Immature natural killer cell (primary cell): ENCODE results near the gene PRAMEF5. TPM values are rescaled to one million over a fixed set of nuclear protein-coding genes. Genes with fewer than 3 reads are reported as not detected.
A peak's percentile ranks its signal among the peaks of the same experiment; 100 is the strongest.
"Not testable (repeated sequence)": the region's sequence is repeated elsewhere in the genome, so short reads cannot be mapped to it uniquely, and the experiment has no call there.

Experiments
- DNase-seq, 3 donors: peaks; one replicate each; pipeline ENCODE4 v3.0.0; 2022; ENCODE audit warnings: mixed read lengths in 1 of 3
- H3K27ac Mint-ChIP-seq, 6 donors: one replicate each; pipeline ENCODE4 v1.8.0; 2020; ENCODE audit warnings: mixed read lengths in 6 of 6, mild to moderate bottlenecking in 5 of 6, inconsistent platforms in 4 of 6, moderate library complexity in 3 of 6
- H3K27me3 Mint-ChIP-seq, 3 donors: one replicate each; pipeline ENCODE4 v1.8.0; 2020 to 2021; ENCODE audit warnings: low read depth in 3 of 3, mild to moderate bottlenecking in 3 of 3, mixed read lengths in 3 of 3, moderate library complexity in 3 of 3, inconsistent platforms in 1 of 3
- H3K36me3 Mint-ChIP-seq, 3 donors: one replicate each; pipeline ENCODE4 v1.8.0; 2020; ENCODE audit warnings: mixed read lengths in 3 of 3, inconsistent platforms in 2 of 3, mild to moderate bottlenecking in 2 of 3
- H3K4me1 Mint-ChIP-seq, 2 donors: one replicate each; pipeline ENCODE4 v1.8.0; 2020; ENCODE audit warnings: inconsistent platforms in 2 of 2, mild to moderate bottlenecking in 2 of 2, mixed read lengths in 2 of 2, moderate library complexity in 1 of 2
- H3K4me3 Mint-ChIP-seq, 5 donors: one replicate each; pipeline ENCODE4 v1.8.0; 2020; ENCODE audit warnings: mild to moderate bottlenecking in 5 of 5, mixed read lengths in 5 of 5, inconsistent platforms in 3 of 5, moderate library complexity in 3 of 5
- H3K9me3 Mint-ChIP-seq, 6 donors: one replicate each; pipeline ENCODE4 v1.8.0; 2020; ENCODE audit warnings: mild to moderate bottlenecking in 6 of 6, mixed read lengths in 6 of 6, inconsistent platforms in 4 of 6, moderate library complexity in 3 of 6
- polyA plus RNA-seq, 3 donors: library from polyadenylated mRNA; unstranded; fragments of 300-500 nt; fragmentation: Illumina TruSeq; gene quantifications; one replicate each; pipeline ENCODE4 v1.2.3, GENCODE V29; 2021

PRAMEF5 gene
- polyA plus RNA-seq = not detected

DNA sequence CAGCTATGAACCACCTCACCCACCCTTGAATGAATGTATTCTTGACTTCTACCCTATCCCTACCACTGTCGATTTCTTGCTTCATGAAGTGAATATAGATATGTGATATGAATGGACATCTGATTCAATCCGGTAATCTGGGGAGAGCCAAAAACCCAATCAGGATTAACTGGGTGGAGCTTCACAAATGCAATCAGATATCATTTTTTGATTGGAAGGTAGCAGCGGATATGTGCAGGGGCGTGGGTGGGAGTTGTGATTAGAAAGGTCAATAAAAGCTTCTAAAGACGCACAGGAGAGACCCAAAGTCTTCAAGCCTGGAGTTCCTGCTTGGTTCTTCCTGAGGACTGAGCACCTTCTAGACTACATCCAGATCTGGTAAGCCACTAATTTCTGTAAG lies at the start of gene PRAMEF5:
TSS of gene PRAMEF5 (plus strand) at position 301 of the 400 bp plus-strand sequence. CDS start 5,071 bp downstream, outside the sequence.
- not testable (repeated sequence) for H3K9me3 Mint-ChIP-seq, H3K4me1 Mint-ChIP-seq, H3K4me3 Mint-ChIP-seq, H3K27me3 Mint-ChIP-seq, H3K27ac Mint-ChIP-seq, DNase-seq, H3K36me3 Mint-ChIP-seq

DNA sequence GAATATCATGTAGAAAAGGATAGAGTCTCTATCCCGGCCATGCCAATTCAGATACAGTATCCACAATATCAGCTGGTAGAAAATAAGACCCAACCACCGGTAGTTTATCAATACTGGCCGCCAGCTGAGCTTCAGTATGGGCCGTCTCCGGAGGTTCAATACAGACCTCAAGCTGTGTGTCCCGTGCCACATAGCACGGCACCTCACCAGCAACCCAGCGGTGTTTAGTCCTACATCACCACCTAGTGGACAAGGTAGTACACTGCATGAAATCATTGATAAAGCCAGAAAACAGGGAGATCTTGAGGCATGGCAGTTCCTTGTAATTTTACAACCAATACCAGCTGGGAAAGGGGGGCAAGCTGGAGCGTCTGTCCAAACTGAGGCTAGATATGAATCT lies 45.3 kb upstream of the PRAMEF5 start:
- H3K27ac Mint-ChIP-seq, H3K4me1 Mint-ChIP-seq, H3K36me3 Mint-ChIP-seq, H3K4me3 Mint-ChIP-seq, DNase-seq, H3K9me3 Mint-ChIP-seq, H3K27me3 Mint-ChIP-seq: not testable (repeated sequence)

DNA sequence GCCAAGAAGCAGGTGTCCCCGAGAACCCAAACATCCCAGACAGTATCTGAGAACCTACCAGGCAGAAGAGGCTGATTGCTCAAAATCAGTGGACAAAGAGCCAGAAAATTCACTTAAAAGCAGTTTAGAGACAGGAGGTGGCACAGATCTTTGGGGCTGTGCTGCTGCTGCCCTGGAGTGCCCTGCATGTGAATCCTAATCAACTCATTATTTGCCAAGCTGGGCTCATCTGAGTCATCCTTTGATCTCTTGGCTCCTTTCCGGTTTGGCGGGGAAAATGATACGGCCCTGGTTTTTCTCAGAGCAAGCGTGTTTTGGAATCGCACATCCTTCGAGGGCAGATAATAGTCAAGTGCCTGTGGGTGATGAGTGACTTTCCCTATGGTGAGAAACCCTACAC lies 37.4 kb upstream of the PRAMEF5 start:
- not testable (repeated sequence) for DNase-seq, H3K27ac Mint-ChIP-seq, H3K36me3 Mint-ChIP-seq, H3K27me3 Mint-ChIP-seq, H3K9me3 Mint-ChIP-seq, H3K4me3 Mint-ChIP-seq, H3K4me1 Mint-ChIP-seq

DNA sequence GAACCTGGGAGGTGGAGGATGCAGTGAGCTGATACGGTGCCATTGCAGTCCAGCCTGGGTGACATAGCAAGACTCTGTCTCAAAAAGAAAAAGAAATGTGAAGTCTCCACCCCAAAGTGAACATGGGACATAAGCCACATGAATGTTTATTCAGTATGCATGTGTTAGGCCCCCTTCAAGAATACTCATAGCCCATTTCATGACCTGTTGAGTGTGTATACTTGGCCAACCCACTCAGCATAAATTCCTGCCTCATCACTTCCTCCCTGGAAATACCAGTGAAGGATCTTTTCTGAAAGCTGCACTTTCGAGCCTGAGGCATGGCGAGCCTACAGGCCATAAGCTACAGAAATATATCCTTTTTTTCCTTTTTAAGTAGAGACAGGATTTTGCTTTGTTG lies 34.8 kb upstream of the PRAMEF5 start:
- H3K27ac Mint-ChIP-seq, H3K27me3 Mint-ChIP-seq, DNase-seq, H3K4me1 Mint-ChIP-seq, H3K9me3 Mint-ChIP-seq, H3K4me3 Mint-ChIP-seq, H3K36me3 Mint-ChIP-seq: not testable (repeated sequence)

DNA sequence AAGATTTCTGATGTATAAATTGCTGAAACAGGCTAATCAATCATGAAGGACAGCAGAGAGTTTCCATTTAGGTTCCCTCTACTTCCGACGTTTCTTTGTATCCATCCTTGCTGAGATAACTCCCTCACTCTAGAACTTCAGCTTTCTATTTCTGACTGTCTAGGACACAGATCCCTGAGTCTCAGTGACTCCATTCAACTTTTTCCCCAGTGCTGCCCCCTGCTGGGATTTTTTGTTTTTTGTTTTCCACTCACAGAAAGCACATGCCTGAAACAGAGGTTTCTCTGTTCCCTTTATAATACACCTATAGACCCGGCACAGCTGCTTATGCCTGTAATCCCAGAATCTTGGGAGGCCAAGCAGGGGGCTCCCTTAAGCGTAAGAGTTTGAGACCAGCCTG lies 31.2 kb upstream of the PRAMEF5 start:
- not testable (repeated sequence) for H3K4me1 Mint-ChIP-seq, H3K36me3 Mint-ChIP-seq, H3K27ac Mint-ChIP-seq, H3K4me3 Mint-ChIP-seq, H3K9me3 Mint-ChIP-seq, H3K27me3 Mint-ChIP-seq, DNase-seq

DNA sequence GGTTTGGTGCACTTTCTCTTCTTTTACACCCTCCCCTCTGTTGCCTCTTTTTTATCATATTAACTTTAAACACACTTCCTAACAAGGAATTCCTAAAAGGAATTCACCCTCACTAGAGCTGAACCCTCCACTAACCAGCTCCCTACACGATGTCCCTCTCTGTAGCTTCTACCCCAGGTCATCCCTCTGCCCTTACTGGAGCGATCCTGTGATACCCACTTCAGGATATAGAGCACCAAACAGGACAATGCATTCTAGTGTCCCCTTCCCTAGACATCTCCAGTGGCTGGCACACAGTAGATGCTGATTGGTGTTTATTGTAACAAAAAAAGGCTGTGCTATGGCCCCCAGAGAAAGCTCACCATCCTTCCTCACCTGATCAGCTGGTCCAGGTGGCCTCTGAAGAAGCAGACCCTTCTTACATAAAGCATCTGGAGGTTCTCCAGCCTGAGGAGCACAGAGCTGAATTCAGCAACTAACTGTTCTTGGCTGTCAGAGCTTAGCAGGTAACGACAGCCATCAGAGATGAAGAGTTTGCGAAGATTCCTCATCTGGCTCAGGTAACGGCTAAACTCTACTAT lies 29.4 kb upstream of the PRAMEF5 start:
- Mint-ChIP-seq H3K4me1 (no peaks in the 10 kb centered on the region), H3K9me3 (no peaks in the 10 kb centered on the region), H3K36me3 (no peaks in the 10 kb centered on the region), H3K4me3 (no peak overlapping the region), H3K27ac (no peak overlapping the region), H3K27me3 (peaks cover 0 to 2% (median 2%) of the 10 kb centered on the region in 3 donors)
- DNase-seq = no peak

DNA sequence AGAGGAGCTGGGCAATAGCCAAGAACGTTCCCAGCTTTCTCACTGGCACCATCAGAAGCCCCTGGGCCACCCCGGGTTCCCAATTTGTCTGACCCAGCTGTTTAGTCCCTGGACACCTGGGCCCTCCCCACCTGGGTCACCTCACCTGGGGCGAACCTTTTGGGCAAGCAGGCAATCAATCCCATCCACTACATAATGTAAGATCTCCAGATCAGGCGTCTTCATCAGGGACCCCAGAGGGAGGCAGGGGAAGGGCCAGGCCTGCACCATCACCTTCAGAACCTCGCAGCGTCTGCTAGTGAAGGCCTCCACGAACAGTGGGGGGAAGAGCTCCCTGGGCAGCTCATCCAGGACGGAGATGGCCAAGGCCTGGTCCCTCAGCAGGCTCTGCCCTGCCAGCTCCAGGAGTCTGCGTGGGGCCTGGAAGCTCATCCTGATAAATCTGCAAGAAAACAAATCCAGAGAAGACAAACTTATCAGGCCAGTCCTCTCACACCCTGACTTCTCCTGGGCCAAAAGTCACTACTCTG lies 28.3 kb upstream of the PRAMEF5 start, which contains the start of gene PRAMEF18:
TSS of gene PRAMEF18 (minus strand) at position 480 of the 530 bp plus-strand sequence. CDS start at position 432, 48 bp downstream.
- not testable (repeated sequence) for H3K27ac Mint-ChIP-seq, H3K4me3 Mint-ChIP-seq, H3K27me3 Mint-ChIP-seq, H3K36me3 Mint-ChIP-seq, H3K4me1 Mint-ChIP-seq, DNase-seq, H3K9me3 Mint-ChIP-seq

DNA sequence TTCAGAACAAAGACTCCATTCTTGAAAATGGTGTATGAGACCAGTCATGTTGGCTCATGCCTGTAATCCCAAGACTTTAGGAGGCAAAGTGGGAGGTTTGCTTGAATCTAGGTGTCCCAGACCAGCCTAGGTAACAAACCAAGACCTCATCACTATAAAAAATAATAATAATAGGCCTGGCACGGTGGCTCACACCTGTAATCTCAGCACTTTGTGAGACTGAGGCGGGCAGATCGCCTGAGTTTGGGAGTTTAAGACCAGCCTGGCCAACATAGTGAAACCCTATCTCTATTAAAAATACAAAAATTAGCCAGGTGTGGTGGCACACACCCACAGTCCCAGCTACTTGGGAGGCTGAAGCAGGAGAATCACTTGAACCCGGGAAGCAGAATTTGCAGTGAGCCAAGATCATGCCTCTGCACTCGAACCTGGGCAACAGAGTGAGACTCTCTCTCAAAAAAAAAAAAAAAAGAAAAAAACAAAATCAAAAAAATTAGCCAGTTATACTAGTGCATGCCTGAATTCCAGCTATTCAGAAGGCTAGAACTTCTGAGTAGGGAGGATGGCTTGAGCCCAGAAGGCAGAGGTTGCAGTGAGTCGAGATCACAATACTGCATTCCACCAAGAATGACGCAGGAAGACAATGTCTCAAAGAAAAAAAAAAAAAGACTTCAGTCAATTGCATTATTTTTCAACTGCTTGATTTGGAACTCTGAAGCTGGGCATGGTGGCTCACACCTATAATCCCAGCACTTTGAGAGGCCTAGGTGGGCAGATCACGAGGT lies 26.5 kb upstream of the PRAMEF5 start:
- H3K4me1 Mint-ChIP-seq, DNase-seq, H3K36me3 Mint-ChIP-seq, H3K27me3 Mint-ChIP-seq, H3K27ac Mint-ChIP-seq, H3K9me3 Mint-ChIP-seq, H3K4me3 Mint-ChIP-seq: not testable (repeated sequence)

DNA sequence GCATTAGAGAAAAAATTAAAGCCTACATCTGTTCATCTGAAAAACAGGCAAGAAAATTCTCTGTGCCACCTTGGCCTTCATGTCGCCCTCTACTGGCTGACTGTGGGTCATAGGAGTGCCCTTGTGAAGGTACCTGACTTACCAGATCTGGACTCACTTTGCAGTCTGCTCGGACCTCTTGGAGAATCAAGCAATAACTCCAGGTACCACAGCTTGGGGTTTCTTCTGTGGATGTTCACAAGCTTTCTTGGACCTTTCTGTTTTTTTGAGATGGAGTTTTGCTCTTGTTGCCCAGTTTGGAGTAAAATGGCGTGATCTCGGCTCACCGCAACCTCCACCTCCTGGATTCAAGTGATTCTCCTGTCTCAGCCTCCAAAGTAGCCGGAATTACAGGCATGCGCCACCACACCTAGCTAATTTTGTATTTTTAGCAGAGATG lies 25.6 kb upstream of the PRAMEF5 start:
- H3K36me3 Mint-ChIP-seq = no peaks in the 10 kb centered on the region
- no peaks in the 10 kb centered on the region for H3K4me1 Mint-ChIP-seq
- H3K9me3 Mint-ChIP-seq = peaks cover 0 to 1% (median 0%) of the 10 kb centered on the region in 6 donors
- no peak overlapping the region for H3K4me3 Mint-ChIP-seq
- H3K27ac Mint-ChIP-seq = no peak overlapping the region
- H3K27me3 Mint-ChIP-seq = peaks cover 2 to 8% (median 2%) of the 10 kb centered on the region in 3 donors
- peak in 1 of 3 donors; percentile 14 for DNase-seq

DNA sequence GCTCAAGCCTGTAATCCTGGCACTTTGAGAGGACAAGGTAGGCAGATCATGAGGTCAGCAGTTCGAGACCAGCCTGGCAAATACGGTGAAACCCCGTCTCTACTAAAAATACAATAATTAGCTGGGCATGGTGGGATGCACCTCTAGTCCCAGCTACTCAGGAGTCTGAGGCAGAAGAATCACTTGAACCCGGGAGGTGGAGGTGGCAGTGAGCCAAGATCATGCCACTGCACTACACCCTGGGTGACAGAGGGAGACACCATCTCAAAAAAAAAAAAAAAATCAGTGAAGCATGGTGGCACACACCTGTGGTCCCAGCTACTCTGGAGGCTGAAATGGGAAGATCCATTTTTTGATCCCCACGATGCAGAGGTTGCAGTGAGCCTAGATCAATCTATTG lies 23.9 kb upstream of the PRAMEF5 start:
- H3K27me3 Mint-ChIP-seq, H3K27ac Mint-ChIP-seq, H3K4me1 Mint-ChIP-seq, H3K36me3 Mint-ChIP-seq, DNase-seq, H3K4me3 Mint-ChIP-seq, H3K9me3 Mint-ChIP-seq: not testable (repeated sequence)

DNA sequence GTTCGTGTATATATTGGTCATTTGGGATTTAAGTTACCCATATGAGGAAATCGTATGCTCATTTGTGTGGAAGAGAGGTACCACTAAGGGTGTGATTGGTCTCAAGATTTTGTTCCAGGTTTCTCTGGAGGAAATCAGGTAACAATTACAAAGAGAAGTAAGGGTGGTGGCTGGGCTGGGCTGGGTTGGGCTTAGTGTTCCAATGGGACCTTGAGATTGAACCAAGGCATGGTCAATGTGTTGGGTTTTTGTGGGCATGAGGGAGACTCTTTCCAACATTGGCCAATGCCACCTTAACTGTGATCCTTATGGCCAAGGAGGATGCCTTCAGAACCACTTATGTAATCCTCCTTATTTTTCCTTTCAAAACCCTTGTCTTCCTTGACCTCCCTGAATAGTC lies 23.4 kb upstream of the PRAMEF5 start:
- not testable (repeated sequence) for H3K4me1 Mint-ChIP-seq, H3K4me3 Mint-ChIP-seq, H3K27ac Mint-ChIP-seq, H3K36me3 Mint-ChIP-seq, DNase-seq, H3K27me3 Mint-ChIP-seq, H3K9me3 Mint-ChIP-seq

DNA sequence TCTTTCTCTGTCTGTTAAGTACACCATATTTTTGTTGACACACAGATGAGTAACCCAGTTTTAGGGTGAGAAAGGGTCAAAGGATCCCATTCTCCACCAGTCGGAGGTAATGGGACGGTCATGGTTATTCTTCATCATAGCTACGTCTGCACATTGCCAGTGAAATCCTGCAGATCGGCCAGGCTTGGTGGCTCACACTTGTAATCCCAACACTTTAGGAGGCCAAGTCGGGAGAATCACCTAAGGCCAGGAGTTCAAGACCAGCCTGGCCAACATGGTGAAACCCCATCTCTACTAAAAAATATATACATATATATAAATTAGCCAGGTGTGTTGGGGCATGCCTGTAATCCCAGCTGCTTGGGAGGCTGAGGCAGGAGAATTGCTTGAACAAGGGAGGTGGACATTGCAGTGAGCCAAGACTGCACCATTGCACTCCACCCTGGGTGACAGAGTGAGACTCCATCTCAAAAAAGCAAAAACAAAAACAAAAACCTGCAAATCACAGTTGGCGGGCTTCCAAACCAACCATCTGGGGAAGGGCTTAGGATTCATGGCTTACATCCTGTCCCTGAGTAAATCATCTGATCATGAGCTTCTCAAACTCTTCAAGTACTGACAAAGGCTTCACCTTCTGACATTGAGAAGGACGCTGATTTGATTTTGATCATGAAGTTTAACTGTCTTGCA lies 22.8 kb upstream of the PRAMEF5 start:
- not testable (repeated sequence) for H3K9me3 Mint-ChIP-seq, H3K27ac Mint-ChIP-seq, H3K36me3 Mint-ChIP-seq, DNase-seq, H3K4me1 Mint-ChIP-seq, H3K4me3 Mint-ChIP-seq, H3K27me3 Mint-ChIP-seq

DNA sequence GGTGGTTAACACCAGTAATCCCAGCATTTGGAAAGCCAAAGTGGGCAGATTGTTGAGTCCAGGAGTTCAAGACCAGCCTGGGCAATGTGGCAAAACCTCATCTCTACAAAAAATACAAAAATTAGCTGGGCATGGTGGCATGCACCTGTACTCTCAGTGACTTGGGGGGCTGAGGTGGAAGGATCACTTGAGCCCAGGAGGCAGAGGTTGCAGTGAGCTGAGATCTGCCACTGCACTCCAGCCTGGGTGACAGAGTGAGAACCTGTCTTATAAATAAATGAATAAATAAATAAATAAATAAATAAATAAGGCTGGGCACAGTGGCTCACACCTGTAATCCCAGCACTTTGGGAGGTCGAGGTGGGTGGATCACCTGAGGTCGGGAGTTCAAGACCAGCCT lies 21.9 kb upstream of the PRAMEF5 start:
- not testable (repeated sequence) for H3K36me3 Mint-ChIP-seq, H3K27me3 Mint-ChIP-seq, H3K9me3 Mint-ChIP-seq, H3K4me3 Mint-ChIP-seq, H3K4me1 Mint-ChIP-seq, DNase-seq, H3K27ac Mint-ChIP-seq

DNA sequence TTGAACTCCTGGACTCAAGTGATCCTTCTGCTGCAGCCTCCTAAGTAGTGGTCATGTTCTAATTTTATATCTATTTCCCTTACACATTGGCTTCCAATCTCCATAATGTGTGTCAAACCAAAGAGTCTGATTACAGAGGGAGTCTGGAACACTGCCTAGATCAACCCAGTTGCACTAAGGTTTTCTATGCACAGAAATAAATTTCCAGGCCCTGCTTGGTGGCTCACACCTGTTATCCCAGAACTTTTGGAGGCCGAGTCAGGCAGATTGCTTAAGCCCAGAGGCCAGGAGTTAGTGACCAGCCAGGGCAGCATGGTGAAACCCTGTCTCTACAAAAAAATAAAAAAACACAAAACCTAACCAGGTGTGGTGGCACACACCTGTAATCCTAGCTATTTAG lies 19.9 kb upstream of the PRAMEF5 start:
- H3K36me3 Mint-ChIP-seq, H3K27ac Mint-ChIP-seq: not testable (repeated sequence)
- H3K27me3 Mint-ChIP-seq = peaks cover 0 to 11% (median 4%) of the 10 kb centered on the region in 3 donors

More for the DNA sequence above, 19.9 kb upstream of the PRAMEF5 start:
- H3K4me1 Mint-ChIP-seq, H3K9me3 Mint-ChIP-seq, H3K4me3 Mint-ChIP-seq, DNase-seq: not testable (repeated sequence)
